Prostate gland (tissue), 2 donors: ENCODE measurements around the gene RNASE11. TPM values are rescaled to one million over a fixed set of nuclear protein-coding genes. Genes with fewer than 3 reads are reported as not detected.

Source experiments
- DNase-seq: peaks from one replicate; pipeline ENCODE4 v3.0.0-alpha.2; 2019; ENCODE audit warnings: low spot score
- H3K27ac ChIP-seq, 2 donors: fragments of 200-600 bp; sonication (generic); 2 replicates each; pipeline ENCODE4 v1.5.1; 2017 to 2019
- H3K27me3 ChIP-seq: fragments of 200-600 bp; sonication (generic); replicated peaks from 2 replicates; pipeline ENCODE4 v1.5.1; 2019; ENCODE audit not compliant: insufficient read depth
- H3K36me3 ChIP-seq, 2 donors: fragments of 200-600 bp; sonication (generic); 1 replicate in 1 of 2; 2 replicates in 1 of 2; pipeline versions ENCODE4 v1.5.1 to v1.8.1; 2017 to 2019
- H3K4me1 ChIP-seq: fragments of 200-600 bp; sonication (generic); replicated peaks from 2 replicates; pipeline ENCODE4 v1.5.1; 2019
- H3K4me3 ChIP-seq, 2 donors: fragments of 200-600 bp; sonication (generic); 2 replicates each; pipeline ENCODE4 v1.5.1; 2017 to 2019
- H3K9me3 ChIP-seq: fragments of 200-600 bp; sonication (generic); 2 replicates; pipeline ENCODE4 v1.5.1; 2017
- CTCF ChIP-seq, 4 experiments: fragments of 200-600 bp in 2 of 4; fragments of 450-650 bp in 2 of 4; sonication (generic) in 2 of 4; IDR thresholded peaks; 1 replicate in 3 of 4; 2 replicates in 1 of 4; pipeline ENCODE4 v1.5.1; 2016 to 2019; ENCODE audit warnings: antibody characterized with exemption in 4 of 4, mild to moderate bottlenecking in 2 of 4, moderate library complexity in 2 of 4
- POLR2A ChIP-seq: fragments of 450-650 bp; IDR thresholded peaks from one replicate; pipeline ENCODE4 v1.6.1; 2016; ENCODE audit warnings: antibody characterized with exemption, mild to moderate bottlenecking
- POLR2AphosphoS5 ChIP-seq: sonication (generic); formaldehyde crosslinking; IDR thresholded peaks from one replicate; pipeline ENCODE4 v1.6.1; 2017; ENCODE audit warnings: antibody characterized with exemption
- WGBS: methylation state at CpG from one replicate; pipeline ENCODE4 v1.1.5; 2018; 5-methylcytosine and 5-hydroxymethylcytosine counted together
- intact Hi-C: fragments of 100-400 bp; cut with DNase I; formaldehyde crosslinking; loops from one replicate; pipeline ENCODE4 v1.14.2; 2022
- total RNA-seq, 2 donors: library from RNA; depleted of rRNA; stranded (reverse); fragments of >200 nt; gene quantifications; one replicate each; pipeline ENCODE4 v1.1.0, GENCODE V29; 2016

RNASE11 gene
- total RNA-seq, 2 donors from 2014 or later: 1.0 TPM; not detected in 1

- no peak for DNase-seq
- TF ChIP-seq CTCF (IDR thresholded peaks at IDR 0.05): no peak
- TF ChIP-seq POLR2AphosphoS5: no peak
- TF ChIP-seq POLR2A: no peak
- WGBS: 25% methylated on average over 4 of the region's 4 CpGs
- Histone ChIP-seq H3K27ac (no peak overlapping the region), H3K9me3 (no peaks in the 10 kb centered on the region), H3K27me3 (no peaks in the 10 kb centered on the region), H3K4me1 (no peaks in the 10 kb centered on the region), H3K36me3 (no peaks in the 10 kb centered on the region), H3K4me3 (no peak overlapping the region)
- intact Hi-C loops: loop anchor here (10.0 kb wide), 1 partner anchor 476 kb away; the partner anchor contains the start of gene ZNF219
Observed at GRCh38 chr14:20618271-20618749, 30.5 kb upstream of the RNASE11 start.

GRCh38 chr14:20617138-20618003 lies 29.6 kb upstream of the RNASE11 start:
- 84% methylated on average over 12 of the region's 12 CpGs for WGBS
- no peaks in the 10 kb centered on the region for H3K36me3 ChIP-seq
- TF ChIP-seq POLR2AphosphoS5 (no peak), CTCF (IDR thresholded peaks at IDR 0.05) (no peak), POLR2A (no peak)
- no peaks in the 10 kb centered on the region for H3K4me1 ChIP-seq
- intact Hi-C loops: loop anchor here (10.0 kb wide), 1 partner anchor 477 kb away; the partner anchor contains the start of gene ZNF219
- no peak overlapping the region for H3K27ac ChIP-seq
- H3K4me3 ChIP-seq: no peak overlapping the region
- no peaks in the 10 kb centered on the region for H3K9me3 ChIP-seq
- no peaks in the 10 kb centered on the region for H3K27me3 ChIP-seq
- DNase-seq: no peak

GRCh38 chr14:20615996-20616395 lies 28.2 kb upstream of the RNASE11 start:
- intact Hi-C loops: loop anchor here (10.0 kb wide), 1 partner anchor 479 kb away; the partner anchor contains the start of gene ZNF219
- Histone ChIP-seq H3K27ac (no peak overlapping the region), H3K36me3 (no peaks in the 10 kb centered on the region), H3K4me3 (no peak overlapping the region), H3K4me1 (no peaks in the 10 kb centered on the region), H3K9me3 (no peaks in the 10 kb centered on the region), H3K27me3 (no peaks in the 10 kb centered on the region)
- no peak for DNase-seq
- WGBS: 87% methylated on average over 5 of the region's 5 CpGs
- no peak for TF ChIP-seq POLR2AphosphoS5
- no peak for TF ChIP-seq POLR2A
- TF ChIP-seq CTCF (IDR thresholded peaks at IDR 0.05): no peak

DNA sequence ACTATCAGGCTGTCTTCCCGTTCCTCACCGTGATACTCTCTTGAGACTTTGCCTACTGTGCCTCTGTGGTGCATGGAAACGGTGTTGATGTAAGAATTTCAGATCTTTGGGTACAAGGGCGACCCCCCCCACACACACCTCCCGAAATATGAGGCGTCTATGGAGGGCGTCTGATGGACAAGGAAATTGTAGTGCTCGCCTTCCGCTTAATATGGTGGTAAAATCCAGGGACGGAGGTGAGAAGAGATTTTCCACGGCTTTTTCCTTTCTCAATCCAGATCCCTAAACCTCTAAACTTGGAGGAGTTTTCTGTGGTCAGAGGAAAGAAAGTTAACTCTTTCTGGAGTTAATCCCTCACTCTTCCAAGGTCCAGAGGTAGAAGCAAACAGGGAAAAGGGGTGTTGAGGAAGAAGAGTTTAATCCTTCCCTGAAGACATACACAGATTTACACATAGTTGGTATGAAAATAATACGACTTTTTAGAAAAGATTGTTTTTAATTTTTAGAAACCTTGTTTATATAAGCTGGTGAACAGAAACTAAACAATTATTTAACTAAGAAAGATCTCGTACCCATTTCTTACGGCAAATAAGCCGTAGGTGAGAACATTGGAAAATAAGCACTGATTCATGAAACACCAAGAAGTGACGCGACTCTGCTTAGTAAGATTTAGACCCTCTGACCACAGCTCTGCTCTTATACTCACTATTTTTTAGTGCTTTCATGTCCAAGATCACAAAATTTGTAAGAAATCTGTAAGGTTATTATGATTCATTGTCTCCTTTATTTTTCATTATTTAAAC lies 26.4 kb upstream of the RNASE11 start:
- Histone ChIP-seq H3K36me3 (no peaks in the 10 kb centered on the region), H3K27me3 (no peaks in the 10 kb centered on the region), H3K27ac (peak overlapping the region; percentile 67 to 76), H3K9me3 (no peaks in the 10 kb centered on the region), H3K4me1 (no peaks in the 10 kb centered on the region), H3K4me3 (peak overlapping the region; percentile 37)
- 15% methylated on average over 17 of the region's 17 CpGs for WGBS
- intact Hi-C loops: loop anchor here (5.0 to 10.0 kb wide), 4 partner anchors 152 to 481 kb away; partner anchors contain the start of genes CCNB1IP1, PIP4P1, TEP1 and ZNF219
- peak; percentile 6 for DNase-seq
- no peak for TF ChIP-seq POLR2A
- no peak for TF ChIP-seq CTCF (IDR thresholded peaks at IDR 0.05)
- no peak for TF ChIP-seq POLR2AphosphoS5
